Hepatocyte (in vitro differentiated cells): Measurements from ENCODE around the gene BDKRB1.

ENCODE experiments used
- CTCF ChIP-seq: fragments of 200-600 bp; sonication (generic); IDR thresholded peaks from 2 replicates; pipeline ENCODE4 v1.5.1; 2016; ENCODE audit warnings: antibody characterized with exemption, mild to moderate bottlenecking; ENCODE audit not compliant: poor library complexity
- EZH2 ChIP-seq: fragments of 200-600 bp; sonication (generic); IDR thresholded peaks from 2 replicates; pipeline ENCODE4 v1.6.1; 2016; ENCODE audit warnings: antibody characterized with exemption, mild to moderate bottlenecking, borderline replicate concordance
- EZH2phosphoT487 ChIP-seq: fragments of 200-600 bp; sonication (generic); IDR thresholded peaks from one replicate; pipeline ENCODE4 v1.6.1; 2018; ENCODE audit warnings: antibody characterized with exemption, mild to moderate bottlenecking, low read depth, moderate library complexity; ENCODE audit not compliant: unreplicated experiment, severe bottlenecking

- TF ChIP-seq CTCF (no peak), EZH2 (no peak), EZH2phosphoT487 (no peak)
Observed at GRCh38 chr14:96294246-96294645, 38.2 kb downstream of the BDKRB1 start.
